Stimulated activated CD8-positive, alpha-beta memory T cell treated with anti-CD3 and anti-CD28 coated beads, Interleukin-12 subunit alpha, Interleukin-12 subunit beta, amount 100 ng/mL, for 4 hours (primary cell): ENCODE measurements around the gene ATG14.
"Not testable (repeated sequence)": the region's sequence is repeated elsewhere in the genome, so short reads cannot be mapped to it uniquely, and the experiment has no call there.

Experiments
- DNase-seq: peaks from one replicate; pipeline ENCODE4 v3.0.0-alpha.2; 2020; ENCODE audit warnings: low read depth

ATG14 gene

DNA sequence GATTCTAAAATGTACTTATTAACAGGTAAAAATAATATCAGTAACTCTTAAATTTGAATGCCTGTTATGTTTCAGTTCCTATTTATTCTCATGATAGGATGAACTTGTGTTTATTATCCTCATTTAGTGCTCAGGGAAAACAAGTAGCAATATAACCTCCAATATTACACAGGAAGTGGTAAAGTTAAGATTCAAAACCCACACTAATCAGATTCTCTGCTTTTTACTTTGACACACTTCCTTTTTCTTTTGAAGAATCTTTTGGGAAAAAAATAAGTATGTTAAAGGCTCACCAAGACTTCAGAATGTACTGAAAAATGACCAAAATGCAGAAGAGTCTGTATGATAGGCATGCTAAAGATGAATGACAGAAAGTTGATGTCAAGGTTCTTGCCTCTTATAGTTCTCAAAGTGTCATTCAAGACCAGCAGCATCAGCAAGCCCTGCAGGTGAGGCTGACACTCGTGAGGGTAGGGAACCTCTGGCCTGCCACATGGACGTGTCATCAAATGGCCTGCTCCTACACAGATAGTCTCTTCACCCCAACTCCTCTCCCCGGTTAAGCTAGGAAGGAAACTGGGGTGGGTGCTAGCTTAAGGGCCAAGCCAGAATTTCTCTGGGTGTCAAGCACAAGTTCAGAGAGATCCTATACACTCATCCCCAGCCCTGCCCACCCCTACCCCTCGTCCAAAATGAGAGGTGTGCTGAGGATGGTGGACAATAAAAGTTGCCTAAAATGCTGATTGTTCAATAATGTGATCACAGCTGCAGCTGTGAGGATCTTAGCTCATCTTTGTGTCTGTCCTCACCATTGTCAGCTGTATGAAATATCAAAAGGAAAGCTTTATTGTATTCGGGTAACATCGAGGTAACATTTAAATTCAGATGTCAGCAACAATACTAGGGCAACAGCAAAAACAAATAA lies 22.5 kb upstream of the ATG14 start:
- DNase-seq, result no peak

DNA sequence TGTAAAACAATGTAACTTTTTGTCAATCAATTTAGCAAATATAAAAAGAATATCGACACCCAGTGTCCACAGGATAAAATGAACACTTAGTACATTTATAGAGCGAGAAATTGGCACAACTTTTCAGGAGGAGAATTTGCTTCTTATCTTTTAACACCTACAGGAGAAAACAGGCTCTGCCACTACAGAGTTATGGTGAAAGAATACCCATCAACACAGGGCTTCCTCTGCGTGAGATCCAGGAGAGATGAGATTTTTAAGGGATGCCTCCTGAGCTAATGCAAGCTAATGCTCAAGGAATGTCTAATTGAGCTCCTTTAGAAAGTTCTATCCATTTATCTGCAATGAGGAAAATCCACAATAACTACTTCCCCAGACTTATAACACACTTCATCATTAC lies 21.0 kb upstream of the ATG14 start:
- no peak for DNase-seq

DNA sequence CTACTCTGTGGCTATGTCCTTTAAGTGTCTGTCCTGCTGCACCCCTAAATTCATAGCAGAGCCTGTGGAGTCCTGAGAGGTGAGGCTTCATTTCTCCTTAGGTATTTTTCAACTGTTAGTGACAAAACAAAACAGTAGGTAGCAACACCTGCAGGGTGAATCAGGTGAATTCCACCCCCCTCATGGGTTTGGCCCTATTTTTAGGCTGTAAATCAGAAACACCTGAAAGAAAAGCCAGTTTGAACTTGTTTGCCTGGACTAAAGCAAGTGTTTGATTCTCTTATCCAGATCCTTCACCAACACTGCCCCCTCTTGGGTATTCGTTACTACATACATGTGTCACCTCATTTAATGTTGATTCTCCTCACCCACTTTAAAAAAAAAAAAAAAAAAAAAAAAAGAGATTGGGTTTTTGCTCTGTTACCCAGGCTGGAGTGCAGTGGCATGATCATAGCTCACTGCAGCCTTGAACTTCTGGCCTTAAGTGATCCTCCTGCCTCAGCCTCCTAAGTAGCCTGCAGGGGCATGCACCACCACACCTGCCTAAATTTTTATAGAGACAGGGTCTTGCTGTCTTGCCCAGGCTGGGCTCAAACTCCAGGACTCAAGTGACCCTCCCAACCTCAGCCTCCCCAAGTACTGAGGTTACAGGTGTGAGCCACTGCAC lies 18.5 kb upstream of the ATG14 start:
- no peak for DNase-seq

DNA sequence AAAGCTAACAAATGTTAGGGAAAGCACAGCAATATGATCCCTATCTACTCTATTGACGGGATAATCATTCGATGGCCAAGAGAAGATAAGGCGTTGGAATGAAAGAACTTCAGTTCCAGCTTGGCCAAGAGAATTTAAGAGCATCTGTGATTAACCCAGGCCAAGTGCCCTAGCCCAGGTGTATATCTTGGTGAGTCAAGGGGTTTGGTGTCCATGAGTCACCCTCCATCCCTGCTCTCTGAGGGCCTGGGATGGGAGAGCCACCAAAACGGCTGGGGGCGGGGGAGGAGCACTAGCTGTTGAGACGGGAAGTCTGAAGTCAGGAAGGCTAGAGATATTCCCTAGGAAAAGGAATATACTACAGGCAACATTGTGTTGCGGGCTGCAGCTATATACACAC lies 15.8 kb upstream of the ATG14 start:
- DNase-seq, result no peak

DNA sequence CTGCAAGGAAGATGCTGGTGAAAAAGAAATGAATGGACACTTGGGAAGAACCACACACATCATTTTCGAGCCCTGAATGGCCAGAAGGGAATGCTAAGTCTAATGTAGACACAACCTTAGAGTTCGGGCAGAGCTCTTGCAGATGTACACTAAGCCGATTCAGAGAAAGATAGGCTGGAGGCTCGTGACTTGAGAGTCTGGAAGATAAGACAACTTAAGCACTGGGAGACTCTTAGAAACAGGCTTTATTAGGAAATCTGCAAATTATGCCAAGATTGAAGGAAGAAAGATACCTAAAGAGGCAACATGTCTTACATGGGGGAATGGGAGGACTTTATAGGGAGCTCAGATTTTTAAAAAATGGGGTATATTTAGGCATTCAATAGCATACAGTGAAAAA lies 15.3 kb upstream of the ATG14 start:
- no peak for DNase-seq

DNA sequence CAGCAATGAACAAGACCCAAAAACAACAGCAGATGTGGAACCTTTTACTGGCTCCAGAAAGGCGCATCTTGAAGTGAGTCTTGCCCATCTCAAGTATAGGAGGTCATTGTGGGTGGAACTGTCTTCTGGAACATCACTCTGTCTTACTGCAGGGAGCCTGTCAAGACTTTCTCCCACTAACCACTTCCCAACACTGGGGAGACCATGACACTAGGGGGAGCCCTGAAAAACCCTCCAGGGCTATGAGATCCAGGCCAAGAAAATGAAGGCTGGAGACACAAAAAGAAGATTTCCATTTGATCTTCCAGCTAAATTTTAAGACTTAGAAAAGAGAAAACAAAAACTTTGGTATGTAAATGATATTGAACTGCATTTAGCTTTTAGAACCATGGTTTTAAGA lies 13.5 kb upstream of the ATG14 start:
- no peak for DNase-seq

DNA sequence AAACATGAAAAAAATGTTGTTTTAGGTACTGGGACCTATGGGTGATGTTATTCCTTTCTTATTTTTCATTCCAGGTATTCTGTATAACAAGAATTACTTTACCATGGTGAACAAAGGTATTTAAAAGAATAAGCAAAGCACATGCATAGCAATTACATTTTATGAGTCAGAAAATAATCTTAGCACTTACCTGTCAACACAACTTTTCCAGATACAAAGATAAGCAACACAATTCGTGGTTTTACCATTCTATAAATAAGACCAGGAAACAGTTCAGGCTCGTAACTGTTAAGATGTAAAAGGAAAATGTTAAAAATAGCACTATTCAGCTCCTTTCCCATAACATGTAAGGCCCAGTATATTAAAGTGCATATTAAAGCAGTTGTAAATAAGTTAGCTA lies 12.3 kb upstream of the ATG14 start:
- no peak for DNase-seq

DNA sequence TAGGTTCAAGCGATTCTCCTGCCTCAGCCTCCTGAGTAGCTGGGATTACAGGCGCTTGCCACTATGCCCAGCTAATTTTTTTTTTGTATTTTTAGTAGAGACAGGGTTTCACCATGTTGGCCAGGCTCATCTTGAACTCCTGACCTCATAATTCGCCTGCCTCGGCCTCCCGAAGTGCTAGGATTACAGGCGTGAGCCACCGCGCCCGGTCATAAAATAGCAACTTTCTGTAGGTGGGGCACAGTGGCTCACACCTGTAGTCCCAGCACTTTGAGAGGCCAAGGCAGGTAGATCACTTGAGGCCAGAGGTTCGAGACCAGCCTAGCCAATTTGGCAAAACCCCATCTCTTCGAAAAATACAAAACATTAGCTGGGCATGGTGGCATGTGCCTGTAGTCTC lies 10.7 kb upstream of the ATG14 start:
- DNase-seq, result not testable (repeated sequence)

DNA sequence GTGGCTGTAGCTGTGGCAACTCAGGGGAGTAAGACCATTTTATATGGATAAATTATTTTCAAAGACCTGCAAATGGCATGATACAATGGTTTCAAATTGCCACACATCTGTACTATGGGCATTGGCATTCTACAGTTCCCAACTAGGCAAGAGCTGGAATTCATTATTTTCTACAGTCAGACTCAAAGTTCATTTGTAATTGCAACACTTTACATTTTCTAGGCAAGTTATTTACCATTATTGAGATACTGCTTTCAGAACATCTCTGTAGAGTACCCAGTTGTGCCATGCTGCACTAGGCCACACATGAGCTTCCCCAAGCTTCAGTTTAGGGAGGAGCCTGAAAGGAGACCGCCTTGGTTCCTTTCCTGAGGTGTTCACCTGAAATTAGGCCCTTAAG lies 8.0 kb upstream of the ATG14 start:
- no peak for DNase-seq

DNA sequence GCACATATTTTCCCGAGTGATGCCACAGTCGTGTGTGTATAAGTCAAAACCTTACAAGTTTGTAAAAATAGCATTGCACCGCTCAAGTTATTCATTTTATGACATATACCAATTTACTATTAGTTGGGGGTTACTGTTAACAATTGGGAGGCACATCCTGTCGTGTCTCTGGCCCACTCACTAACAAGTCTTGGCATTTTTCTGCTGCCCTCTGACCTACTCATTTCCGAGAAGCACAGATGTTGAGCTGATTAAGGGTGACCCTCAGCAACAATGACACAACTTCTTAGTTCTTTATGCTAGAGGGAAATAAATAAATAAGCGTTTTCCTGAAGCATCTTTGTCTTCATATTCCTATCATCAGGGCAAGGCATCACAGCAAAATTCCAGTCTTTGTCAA lies 6.8 kb upstream of the ATG14 start:
- no peak for DNase-seq

DNA sequence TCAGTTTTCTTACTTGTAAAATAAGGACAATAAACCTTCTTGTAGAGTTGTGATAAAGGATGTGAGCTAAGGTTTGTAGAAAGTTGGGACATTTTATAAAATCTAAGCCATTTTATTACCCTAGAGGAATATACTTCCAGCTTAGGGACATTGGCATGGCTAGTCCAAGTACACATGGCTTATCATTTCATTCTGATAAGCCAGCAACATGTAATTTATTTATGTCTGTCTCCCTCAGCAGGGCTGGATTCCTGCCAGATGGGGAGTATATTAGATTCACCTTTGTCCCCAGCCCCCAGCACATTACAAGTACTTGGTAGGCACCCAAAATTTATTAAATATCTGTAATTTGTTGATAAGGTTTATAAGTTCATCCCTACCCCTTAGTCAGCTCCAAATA lies 6.3 kb upstream of the ATG14 start:
- no peak for DNase-seq

DNA sequence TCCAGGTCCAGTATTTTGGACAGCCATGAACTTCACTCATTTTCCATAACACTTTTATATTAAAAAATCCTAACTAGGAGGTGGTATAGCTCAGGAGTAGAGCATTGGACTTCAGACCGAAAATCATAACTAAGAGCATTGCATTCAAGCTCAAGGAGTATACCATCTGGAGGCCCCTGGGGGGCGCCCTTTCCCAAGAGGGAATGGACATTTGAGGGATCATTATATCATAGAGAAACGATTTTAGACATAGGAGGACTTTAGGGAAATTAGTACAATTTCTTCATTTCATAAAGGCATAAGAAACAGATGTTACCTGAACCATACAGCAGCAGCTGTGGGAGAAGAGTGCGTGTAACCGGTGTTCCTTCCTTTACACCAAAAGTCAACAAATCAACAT lies 5.2 kb upstream of the ATG14 start:
- no peak for DNase-seq

DNA sequence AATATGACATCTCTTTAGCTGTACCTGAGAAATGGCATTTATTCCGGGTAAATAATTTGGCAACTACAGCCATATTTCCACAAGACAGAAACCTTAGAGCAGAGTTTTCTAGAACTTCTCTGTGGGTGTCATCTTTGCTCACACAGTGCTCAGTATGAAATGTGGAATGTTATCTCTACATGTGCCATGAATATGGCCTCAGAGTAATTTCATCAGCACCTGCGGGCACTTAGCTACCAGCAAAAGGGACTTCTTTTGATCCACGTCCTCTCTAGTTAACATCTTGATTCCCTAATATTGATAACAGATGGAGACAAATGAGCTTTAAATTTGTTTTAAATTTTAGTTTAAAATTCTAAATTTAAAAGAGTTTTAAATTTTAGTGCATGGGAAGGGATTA lies 2.9 kb upstream of the ATG14 start:
- no peak for DNase-seq

DNA sequence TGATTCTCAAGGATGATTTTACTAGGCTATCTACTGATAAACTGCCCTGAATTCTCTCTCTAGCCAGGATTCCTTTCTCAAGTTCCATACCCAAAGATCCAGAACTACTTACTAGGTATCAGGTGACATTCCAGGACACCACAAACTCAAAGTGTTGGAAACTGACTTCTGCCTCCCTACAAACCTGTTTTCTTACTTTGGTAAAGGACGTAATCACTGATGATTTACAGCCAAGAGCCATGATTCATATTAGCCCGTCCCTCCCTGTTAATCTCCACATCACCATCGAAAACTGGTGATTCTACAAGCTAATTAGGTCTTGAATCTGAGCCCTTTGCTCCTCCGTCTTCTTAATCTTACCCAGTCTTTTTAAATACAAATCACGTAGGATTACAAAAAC lies 1.0 kb upstream of the ATG14 start:
- DNase-seq, result no peak

DNA sequence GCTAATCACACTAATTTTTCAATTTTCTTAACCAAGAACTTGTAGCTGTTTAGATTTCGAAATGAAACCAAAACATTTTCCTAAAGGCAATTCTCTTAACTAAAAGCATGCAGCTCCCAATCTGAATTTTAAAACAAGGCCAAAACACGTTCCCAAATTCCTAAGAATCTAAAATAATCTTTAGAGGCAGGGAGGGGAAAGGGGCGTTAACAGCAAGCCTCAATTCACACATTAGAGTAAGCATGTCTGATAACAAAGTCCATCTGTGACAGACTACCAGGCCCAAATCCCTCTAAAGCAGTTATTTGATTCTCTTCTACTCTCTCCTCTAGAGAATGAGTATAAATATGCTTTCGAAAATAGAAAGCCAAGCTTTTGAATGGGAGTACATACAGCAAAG lies 754 bp downstream of the ATG14 start:
- DNase-seq, result no peak

DNA sequence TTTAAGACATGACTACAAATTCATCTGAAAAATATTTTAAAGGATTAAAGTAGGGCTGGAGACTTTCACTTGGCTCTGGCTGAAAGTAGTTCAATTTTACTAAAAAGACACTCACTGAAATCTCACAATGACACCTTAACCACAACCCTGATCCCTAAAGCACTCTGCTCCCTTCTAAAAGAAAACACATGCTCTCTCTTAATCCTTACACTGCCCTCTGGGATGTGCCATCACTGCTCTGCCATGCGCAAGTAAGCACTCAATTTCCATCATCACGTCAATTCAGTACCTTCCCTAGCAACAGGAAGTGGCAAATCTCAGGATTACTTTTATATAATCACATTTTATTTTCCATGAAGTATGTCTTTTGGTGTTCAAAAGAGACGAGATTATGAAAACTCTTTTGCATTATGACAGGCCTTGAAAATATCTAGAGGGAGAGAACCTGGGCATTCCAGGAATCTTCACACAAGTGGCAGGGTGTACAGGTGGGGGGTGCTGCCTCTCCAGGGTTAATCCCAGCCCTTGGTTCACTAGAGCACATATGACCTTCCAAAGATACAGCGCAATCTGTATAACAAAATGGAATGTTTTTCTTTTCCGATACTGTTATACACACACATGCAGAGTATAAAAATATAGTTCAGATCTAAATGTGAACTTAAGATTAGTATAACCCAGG lies 7.3 kb downstream of the ATG14 start:
- no peak for DNase-seq

DNA sequence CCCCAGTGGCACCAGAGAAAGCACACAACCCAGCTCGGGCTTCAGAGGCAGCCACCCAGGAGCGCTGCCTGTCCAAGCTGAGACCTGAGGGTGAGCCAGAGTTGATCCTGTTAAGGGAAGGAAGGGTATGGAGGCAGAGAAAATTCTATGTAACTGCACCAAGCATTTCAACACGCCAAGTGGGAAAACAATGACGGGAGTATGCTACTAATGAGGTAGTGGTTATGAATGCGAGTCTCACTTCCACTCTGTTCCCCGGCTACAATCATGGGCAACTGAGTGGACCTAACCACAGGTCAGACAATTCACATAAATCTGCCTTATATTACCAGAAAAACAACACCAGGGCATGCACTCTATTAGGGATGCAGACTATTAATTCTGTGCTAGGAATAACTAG lies 9.9 kb downstream of the ATG14 start:
- no peak for DNase-seq

DNA sequence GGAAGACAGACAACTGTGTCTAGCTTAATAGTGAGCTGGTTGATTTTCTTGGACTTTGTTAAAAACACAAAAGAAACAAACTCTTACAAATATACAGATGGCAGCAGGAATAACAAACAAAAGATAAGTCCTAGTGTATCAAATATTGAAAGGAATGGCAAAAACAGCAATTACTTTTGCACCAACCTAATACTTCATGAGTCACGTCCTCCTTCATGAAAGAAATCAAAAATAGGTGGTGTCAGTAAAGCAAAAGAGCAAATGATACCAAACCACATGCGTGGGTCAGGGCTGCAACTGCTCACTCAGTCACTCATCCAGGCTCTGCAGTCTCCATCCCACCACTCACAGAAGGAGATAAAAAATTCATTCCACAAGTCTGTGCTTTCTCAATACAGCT lies 11.8 kb downstream of the ATG14 start:
- no peak for DNase-seq

DNA sequence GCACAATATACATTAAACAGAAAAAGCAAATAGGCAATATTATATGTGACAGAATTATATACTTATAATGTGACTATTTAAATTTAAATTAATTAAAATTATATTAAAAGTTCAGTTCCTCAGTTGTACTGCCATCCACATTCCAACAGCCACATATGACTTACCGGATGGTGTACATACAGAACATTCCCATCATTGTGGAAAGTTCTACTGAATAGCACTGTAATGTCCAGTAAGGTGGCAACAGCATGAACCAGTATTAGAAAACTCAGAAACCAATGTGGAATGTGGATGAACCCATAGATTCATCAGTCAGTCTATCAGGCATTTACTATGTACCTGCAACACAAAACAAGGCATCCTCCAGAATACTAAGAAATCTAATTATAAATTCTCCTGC lies 12.4 kb downstream of the ATG14 start:
- no peak for DNase-seq

DNA sequence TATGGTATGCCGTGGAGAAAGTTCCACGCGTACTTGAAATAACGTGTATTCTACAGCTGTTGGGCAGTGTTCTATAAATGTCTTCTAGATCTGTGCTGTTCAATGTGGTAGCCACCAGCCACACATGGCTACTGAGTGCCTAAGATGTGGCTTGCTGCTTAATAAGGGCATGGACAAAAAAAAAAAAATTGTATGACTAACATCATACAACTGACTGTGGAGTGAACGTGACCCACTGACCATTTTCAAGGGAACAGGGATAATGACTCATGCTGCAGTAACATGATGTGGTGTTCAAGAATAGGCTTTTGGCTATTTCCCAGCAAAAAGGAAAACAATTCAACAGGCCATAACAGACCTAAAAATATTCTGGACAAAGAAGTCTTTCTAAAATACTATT lies 13.0 kb downstream of the ATG14 start:
- DNase-seq, result no peak

DNA sequence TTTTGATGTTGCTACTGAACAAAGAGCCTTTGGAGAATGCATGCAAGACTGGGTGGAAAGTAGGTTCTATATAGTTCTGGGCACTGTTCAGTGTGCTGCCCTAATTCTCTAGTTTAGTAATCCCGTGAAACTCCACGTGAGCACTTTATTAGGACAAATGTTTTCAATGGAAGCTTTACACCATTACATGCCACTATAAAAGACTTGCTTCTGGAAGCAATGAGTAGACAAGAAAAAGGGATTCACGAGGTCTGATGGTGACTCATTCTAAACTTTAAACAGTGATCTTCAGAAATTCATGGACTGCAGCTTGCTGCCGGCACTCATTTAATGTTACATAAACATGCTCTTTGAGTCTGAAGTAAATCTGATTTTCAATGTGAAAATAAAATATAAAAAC lies 22.3 kb downstream of the ATG14 start:
- DNase-seq, result no peak

DNA sequence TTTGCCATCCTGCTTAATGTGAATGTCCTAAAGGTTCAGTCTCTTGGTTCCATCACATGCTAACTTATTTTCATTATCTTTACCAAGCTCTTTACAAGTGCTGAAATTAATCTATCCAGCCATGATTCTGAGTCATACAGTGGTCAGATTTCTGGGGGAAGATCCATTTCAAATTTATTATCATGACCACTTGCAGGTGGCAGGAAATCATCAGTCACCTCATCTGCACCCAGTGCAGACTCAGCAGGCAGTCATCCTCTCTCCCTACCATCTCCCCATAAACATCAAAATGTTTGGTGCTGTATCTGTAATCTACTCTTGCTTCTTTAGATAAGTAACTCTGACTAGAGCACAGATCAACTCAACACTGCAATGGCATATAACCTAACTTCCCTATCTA lies 23.5 kb downstream of the ATG14 start:
- no peak for DNase-seq

DNA sequence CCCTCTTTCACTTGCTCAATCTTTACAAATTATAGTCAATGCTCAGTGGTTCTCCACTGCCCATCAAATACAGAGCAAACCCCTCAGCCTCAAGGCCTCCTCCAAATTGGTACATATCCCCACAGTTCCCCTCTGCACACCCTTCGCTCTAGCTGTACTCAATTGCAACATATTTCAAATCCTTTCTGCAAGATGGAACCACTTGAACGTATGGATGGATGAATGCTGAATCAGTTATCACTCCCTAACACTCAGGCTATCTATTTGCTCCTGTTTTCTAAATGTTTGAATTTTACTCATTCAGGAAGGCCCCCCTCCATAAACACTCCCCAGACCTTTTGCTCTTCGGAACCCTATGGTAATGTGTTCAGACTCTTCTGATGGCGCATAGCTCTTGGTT lies 24.5 kb downstream of the ATG14 start:
- DNase-seq, result no peak
